Neutrophil (primary cell): ENCODE measurements around the gene SFXN4.

Source experiments
- H3K27ac ChIP-seq: fragments of 200-600 bp; sonication (generic); 2 replicates; pipeline ENCODE4 v1.5.1; 2016; ENCODE audit warnings: mild to moderate bottlenecking, moderate library complexity
- H3K27me3 ChIP-seq: fragments of 200-600 bp; sonication (generic); 2 replicates; pipeline ENCODE4 v1.6.0; 2016; ENCODE audit warnings: mild to moderate bottlenecking
- H3K36me3 ChIP-seq: fragments of 200-600 bp; sonication (generic); 2 replicates; pipeline ENCODE4 v1.5.1; 2017
- H3K4me1 ChIP-seq, 2 experiments: fragments of 200-600 bp in 1 of 2; sonication (generic) in 1 of 2; 1 replicate in 1 of 2; 2 replicates in 1 of 2; pipeline versions ENCODE4 v1.5.1 to v1.6.1; 2013 to 2016; ENCODE audit warnings: low read depth in 1 of 2, low read length in 1 of 2, mild to moderate bottlenecking in 1 of 2, moderate library complexity in 1 of 2; ENCODE audit not compliant: control insufficient read depth in 1 of 2, insufficient read depth in 1 of 2
- H3K4me3 ChIP-seq, 2 experiments: fragments of 200-600 bp in 1 of 2; sonication (generic) in 1 of 2; 1 replicate in 1 of 2; 2 replicates in 1 of 2; pipeline ENCODE4 v1.5.1; 2013 to 2016; ENCODE audit warnings: low read depth in 1 of 2, low read length in 1 of 2, mild to moderate bottlenecking in 1 of 2, moderate library complexity in 1 of 2
- H3K9me3 ChIP-seq: fragments of 200-600 bp; sonication (generic); 2 replicates; pipeline ENCODE4 v1.5.1; 2016
- CTCF ChIP-seq: fragments of 200-600 bp; sonication (generic); IDR thresholded peaks from 2 replicates; pipeline ENCODE4 v1.5.1; 2016; ENCODE audit warnings: antibody characterized with exemption

Gene SFXN4

GRCh38 chr10:119149729-119150128 is 15.8 kb downstream of the SFXN4 start:
- no peak overlapping the region for H3K27ac ChIP-seq
- no peak overlapping the region for H3K4me3 ChIP-seq
- H3K27me3 ChIP-seq = no peaks in the 10 kb centered on the region
- H3K4me1 ChIP-seq = no peaks in the 10 kb centered on the region
- no peaks in the 10 kb centered on the region for H3K9me3 ChIP-seq
- H3K36me3 ChIP-seq = peaks cover 21% of the 10 kb centered on the region
- TF ChIP-seq CTCF = no peak

- no peaks in the 10 kb centered on the region for H3K4me1 ChIP-seq
- H3K9me3 ChIP-seq = no peaks in the 10 kb centered on the region
- no peaks in the 10 kb centered on the region for H3K27me3 ChIP-seq
- no peak for TF ChIP-seq CTCF
- H3K36me3 ChIP-seq = peaks cover 21% of the 10 kb centered on the region
- no peak overlapping the region for H3K27ac ChIP-seq
- no peak overlapping the region for H3K4me3 ChIP-seq
Measured at GRCh38 chr10:119149157-119149556, 16.4 kb downstream of the SFXN4 start.

GRCh38 chr10:119143657-119144056 is 21.9 kb downstream of the SFXN4 start:
- Histone ChIP-seq H3K36me3 (peaks cover 8% of the 10 kb centered on the region), H3K27ac (no peak overlapping the region)
- TF ChIP-seq CTCF = no peak

GRCh38 chr10:119140603-119141245 is 24.8 kb downstream of the SFXN4 start:
- H3K9me3 ChIP-seq = no peaks in the 10 kb centered on the region
- no peak overlapping the region for H3K4me3 ChIP-seq
- H3K36me3 ChIP-seq = no peaks in the 10 kb centered on the region
- TF ChIP-seq CTCF = no peak
- peaks cover 27 to 31% of the 10 kb centered on the region in 2 experiments for H3K4me1 ChIP-seq
- no peak overlapping the region for H3K27ac ChIP-seq
- H3K27me3 ChIP-seq = no peaks in the 10 kb centered on the region

More at GRCh38 chr10:119143657-119144056, 21.9 kb downstream of the SFXN4 start:
- Histone ChIP-seq H3K4me3 (no peak overlapping the region), H3K4me1 (peaks cover 9 to 11% of the 10 kb centered on the region in 2 experiments), H3K27me3 (no peaks in the 10 kb centered on the region), H3K9me3 (no peaks in the 10 kb centered on the region)

GRCh38 chr10:119139464-119140067 is 25.9 kb downstream of the SFXN4 start:
- Histone ChIP-seq H3K4me1 (peaks cover 37 to 43% of the 10 kb centered on the region in 2 experiments), H3K4me3 (no peak overlapping the region), H3K27me3 (no peaks in the 10 kb centered on the region), H3K27ac (peak overlapping the region; percentile 75), H3K9me3 (no peaks in the 10 kb centered on the region), H3K36me3 (no peaks in the 10 kb centered on the region)
- peak; percentile 71 for TF ChIP-seq CTCF
